GM21717 (cell line): Measurements from ENCODE around the gene SLC25A28.
A peak's percentile ranks its signal among the peaks of the same experiment; 100 is the strongest.

Source experiments
- ATAC-seq: cut with Tn5 transposase; IDR thresholded peaks from one replicate; pipeline ENCODE4 v1.9.1; 2021; ENCODE audit warnings: mild to moderate bottlenecking, moderate library complexity; ENCODE audit not compliant: unreplicated experiment

The SLC25A28 gene, protein sequence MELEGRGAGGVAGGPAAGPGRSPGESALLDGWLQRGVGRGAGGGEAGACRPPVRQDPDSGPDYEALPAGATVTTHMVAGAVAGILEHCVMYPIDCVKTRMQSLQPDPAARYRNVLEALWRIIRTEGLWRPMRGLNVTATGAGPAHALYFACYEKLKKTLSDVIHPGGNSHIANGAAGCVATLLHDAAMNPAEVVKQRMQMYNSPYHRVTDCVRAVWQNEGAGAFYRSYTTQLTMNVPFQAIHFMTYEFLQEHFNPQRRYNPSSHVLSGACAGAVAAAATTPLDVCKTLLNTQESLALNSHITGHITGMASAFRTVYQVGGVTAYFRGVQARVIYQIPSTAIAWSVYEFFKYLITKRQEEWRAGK

DNA sequence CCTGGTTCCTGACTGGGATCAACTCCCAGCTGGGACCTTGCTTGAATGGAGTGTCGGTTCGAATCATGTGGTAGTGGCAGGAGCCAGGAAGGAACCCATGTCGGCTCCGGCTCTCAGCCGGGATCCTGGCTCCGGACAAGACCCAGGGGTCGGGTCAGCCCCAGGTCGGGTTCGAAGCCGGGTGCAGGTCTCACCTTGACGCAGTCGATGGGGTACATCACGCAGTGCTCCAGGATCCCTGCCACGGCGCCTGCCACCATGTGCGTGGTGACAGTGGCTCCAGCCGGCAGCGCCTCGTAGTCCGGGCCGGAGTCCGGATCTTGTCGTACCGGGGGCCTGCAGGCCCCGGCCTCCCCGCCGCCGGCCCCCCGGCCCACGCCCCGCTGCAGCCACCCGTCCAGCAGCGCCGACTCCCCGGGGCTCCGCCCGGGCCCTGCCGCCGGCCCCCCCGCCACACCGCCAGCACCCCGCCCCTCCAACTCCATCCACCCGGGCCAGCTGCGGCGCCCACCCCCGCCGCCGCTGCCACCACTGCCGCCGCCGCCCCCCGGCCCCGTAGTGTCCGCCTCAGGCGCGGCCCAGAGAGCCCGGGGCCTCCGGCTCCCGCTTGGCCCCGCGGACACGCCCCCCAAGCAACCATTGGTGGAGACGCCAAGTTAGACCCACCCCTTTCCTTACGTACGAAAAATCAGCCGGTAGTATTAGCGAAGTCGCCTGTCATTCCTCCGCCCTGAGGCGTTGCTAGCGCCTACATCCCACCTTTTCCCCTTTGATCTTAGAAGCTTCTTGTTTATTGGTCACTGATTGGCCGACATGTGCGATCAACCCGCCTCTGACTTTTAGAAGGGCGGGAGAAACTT lies at the start of gene SLC25A28:
Gene SLC25A28, minus strand, starts transcription at position 589 of the 860 bp plus-strand sequence. Its CDS starts 104 bp downstream, at position 485.
- ATAC-seq, result peak; percentile 81

DNA sequence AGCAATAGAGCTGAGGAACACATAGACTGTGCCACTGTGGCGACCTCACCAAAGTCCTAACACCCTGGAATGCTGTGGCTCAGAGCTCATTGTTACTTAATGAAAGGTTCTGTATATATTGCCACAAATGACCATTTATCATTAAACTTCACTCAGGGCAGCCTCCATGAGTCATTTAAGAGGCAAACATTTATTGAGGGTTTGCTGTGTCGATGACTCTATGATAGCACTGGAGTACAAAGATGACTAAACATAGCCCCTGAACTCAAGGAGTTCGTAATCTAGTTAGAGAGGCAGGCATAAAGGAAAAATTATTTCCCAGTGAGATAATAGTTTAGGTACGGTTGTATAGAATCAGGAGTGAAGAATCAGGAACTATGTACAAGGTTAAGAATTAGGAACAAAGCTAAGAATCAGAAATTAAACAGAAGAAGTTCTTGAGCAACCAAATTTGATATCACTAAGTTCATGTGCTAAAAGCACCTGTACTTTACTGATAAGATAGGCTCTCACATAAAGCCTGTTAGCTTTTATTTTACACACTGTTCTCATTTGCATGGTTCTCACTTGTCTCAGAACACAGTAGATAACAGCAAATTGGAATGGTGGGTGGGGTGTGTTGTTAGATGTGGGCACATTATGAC lies 47.0 kb upstream of the SLC25A28 start:
- no peak for ATAC-seq

DNA sequence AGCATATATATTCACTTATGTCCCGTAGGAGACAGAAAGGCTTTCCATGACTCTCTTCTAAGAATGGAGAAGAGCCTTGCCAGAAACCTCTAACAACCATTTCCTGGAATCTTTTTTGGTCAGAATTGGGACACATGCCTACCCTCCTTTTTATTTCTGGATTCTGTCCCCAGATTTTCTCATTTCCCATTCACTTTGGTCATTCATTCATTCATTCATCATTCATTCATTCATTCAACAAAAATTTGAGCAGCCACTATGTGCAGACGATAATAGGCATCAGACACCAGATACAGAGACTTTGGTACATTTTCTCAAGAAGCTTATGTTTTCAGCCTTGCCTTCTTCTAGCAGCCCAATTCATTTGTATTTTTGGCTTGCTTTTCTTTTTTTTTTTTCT lies 45.1 kb upstream of the SLC25A28 start:
- ATAC-seq, result no peak

DNA sequence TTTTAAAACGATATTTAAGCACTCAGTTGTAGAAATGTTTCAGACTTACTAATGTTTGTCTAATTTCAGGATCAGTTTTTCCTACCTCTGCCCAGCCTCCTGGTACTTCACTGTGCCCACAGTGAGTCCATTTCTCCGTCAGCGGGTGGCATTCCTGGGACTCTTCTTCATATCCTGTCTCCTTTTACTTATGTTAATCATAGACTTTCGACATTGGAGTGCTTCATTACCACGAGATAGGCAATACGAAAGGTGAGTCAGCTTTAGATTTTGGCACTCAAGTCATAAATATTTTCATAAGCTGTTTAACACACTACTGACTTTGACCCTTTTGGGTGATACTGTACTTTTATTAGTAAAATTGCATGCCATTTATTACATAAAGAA lies 41.1 kb upstream of the SLC25A28 start:
- no peak for ATAC-seq

DNA sequence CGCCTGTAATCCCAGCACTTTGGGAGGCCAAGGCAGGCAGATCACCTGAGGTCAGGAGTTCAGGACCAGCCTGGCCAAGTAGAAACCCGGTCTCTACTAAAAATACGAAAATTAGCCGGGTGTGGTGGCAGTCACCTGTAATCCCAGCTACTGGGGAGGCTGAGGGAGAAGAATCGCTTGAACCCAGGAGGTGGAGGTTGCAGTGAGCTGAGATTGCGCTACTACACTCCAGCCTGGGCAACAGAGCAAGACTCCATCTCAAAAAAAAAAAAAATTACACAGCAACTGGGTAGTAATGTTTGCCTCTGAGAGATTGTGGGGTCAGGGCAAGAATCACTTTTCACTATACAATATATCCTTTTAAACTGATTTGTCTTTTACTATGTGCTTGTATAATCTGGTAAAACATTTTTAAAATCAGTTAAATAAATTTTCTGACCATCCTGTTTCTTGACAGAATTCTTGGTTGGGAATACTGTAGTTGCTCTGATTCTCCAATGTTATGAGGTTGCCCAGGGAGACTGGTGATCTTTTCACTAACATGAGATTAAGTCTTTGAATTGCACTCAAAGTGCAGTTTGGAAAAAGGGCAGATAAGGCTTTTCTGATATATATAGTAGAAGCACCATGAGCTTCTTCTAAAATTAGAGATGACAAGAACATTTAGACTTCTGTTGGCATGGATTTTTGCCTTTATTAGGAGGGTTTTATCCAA lies 40.6 kb upstream of the SLC25A28 start:
- no peak for ATAC-seq

DNA sequence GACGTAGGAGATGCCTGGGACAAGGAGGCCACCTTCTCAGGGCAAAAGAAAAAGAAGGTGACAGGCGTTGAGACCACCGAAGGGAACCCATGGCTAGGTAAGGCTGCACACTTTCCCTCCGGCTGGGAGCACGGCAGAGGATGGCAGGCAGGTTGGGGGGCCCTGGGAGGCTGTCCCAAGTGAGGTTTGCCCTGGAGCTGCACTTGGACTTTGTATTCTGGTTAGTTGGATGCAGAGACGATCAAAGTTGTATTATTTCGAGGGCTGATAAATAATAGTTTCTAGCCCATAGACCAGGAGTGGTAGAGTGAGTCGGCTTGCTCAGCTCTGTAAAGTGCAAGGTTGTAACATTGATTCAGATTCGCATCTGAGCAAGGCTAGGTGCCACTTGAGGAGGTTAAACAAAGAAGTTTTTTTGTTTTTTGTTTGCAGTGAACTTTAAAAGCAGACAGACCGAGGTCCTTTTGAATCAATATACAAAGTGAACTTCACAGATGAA lies 39.7 kb upstream of the SLC25A28 start:
- ATAC-seq, result no peak

DNA sequence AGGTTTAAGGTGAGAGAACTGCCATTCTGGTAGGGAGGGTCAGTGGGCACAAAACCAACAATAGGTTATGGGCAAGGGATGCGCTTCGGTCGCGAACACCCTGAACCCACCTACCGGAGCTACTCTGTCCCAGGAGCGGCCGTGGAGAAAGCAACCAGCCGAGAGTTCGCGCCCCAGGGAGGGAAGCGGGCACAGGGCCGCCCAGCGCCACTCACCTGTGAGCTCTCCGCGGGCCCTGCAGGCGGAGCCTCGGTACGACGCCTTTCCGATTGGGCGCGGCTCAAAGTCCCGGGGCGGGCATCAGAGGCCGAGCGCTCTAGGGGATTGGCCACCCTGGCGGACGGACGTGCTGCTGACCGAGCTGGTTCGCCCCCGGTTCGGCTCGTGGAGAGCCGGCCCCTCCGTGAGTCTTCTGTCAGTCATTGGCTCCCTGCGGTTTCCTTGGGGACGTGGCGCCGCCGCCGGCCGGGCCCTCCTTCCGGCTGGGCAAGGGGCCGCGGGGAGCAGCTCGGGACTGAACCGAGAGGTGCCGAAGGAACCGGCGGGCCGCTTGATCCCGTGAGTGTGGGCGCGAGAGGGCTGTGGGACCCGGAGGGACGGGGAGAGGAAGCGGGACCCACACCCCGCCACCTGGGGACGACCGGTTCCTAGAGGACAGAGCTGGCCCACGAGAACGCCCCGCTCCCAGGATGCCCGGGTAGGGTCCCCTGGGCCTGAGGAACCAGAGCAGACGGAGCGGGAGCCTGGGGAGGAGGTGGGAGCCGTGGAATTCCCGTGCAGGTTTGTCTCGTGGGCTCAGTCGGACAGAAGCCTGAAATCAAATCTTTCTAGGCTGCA lies 39.0 kb upstream of the SLC25A28 start, which contains the start of gene ENTPD7:
Gene ENTPD7, plus strand, starts transcription at position 479 of the 837 bp plus-strand sequence. CDS start 448 bp downstream, outside the sequence.
- ATAC-seq, result peak; percentile 99

DNA sequence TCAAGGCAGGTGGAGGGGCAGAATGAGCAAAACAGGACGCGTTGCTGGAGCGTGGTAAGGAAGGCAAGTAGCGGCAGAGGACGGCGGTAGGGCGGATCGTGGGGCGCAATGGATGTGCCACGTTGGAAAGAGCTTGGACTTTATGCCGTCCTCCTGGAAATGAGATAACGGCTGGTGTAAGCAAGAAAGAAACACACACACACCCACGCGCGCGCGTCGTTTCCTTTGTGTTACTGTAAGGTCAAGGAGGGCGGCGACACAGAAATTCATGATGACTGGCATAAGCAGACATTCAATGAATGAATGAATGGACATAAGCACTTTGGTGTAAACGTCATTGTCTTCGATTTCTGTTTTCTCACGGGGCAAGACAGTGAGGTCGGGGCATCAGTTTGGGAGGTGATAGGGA lies 38.4 kb upstream of the SLC25A28 start:
- ATAC-seq, result no peak

DNA sequence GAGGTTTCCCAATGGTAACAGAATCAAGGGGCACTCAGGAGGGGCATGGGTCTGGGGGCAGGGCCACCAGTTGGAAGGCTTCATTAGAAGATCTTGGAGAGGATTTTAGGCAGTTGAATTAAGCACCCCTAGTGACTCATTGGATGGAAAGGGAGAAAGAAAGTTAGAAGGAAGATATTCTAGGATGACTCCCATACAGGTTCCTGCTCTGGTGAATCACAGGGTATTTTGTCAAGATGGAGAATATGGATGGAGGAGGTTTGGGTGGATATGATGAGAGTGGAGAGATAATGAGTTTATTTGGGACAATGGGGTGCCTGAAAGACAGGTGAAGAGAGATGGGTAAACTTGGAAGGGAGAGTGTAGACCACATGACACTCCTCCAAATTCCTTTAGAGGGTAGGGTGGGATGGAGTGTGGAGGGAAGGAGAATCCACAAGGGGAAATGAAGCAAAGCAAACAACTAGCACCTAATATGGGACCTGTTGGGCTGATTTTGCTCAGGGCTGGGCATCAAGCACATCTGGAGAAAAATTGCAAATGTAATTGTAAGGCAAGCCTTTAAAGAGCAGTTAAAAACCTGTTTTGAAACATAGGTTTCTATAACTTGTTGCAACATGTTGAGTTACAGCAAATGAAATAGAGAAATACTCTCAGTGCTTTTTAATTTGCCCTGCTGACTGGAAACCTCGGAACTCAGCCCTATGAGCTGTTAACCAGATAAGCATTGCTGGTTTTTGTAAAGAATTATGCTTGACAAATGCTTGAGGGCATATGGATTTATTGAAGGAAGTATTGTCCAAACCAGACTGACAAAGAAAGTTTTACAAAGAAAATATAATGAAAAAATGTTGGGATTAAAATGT lies 36.2 kb upstream of the SLC25A28 start:
- ATAC-seq, result no peak

DNA sequence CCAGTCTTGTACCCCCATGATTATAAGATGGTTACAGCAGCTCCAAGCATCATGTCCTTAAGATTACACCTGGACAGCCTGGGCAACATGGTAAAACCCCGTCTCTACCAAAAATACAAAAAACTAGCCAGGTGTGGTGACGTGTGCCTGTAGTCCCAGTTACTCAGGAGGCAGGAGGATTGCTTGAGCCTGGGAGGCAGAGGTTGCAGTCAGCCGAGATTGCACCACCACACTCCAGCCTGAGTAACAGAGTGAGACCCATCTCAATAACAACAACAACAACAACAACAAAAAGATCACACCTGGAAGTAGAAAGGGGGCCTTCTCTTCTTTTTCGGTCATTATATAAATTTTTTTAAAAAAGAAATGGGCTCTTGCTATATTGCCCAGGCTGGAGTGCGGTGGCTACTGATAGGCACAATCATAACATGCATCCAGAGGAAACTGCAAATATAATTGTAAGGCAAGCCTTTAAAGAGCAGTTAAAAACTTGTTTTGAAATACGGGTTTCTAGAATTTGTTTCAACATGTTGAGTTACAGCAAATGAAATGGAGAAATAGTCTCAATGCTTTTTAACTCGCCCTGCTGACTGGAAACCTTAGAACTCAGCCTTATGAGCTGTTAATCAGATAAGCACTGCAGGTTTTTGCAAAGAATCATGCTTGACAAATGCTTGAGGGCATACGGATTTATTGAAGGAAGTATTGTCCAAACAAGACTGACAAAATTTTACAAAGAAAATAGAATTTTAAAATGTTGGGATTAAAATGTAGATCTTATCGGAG lies 34.3 kb upstream of the SLC25A28 start:
- no peak for ATAC-seq

DNA sequence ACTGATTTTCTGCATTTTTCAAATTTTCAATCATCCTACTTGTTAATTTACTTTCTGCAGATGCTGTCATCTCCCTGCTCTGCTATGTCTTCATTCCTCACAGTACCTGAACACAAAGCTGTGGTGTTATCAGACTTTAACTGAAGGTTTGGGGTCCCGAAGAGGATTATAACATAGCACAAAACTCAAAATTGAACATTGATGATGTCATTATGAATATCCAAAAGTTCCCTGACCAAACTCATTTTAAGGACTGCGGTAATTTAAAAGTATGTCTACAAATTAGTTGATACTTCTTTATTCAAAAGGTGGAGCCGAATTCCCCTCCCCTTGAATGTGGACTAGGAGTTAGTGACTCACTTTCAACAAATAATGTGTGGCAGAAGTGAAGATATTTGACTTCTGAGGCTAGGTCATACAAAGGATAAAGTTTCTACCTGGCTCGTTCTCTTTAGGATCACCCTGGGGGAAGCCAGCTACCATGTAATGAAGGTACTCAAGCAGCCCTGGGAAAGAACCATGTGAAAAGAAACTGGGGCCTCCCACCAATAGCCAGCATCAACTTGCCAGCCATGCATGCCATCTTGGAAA lies 32.7 kb upstream of the SLC25A28 start:
- no peak for ATAC-seq

DNA sequence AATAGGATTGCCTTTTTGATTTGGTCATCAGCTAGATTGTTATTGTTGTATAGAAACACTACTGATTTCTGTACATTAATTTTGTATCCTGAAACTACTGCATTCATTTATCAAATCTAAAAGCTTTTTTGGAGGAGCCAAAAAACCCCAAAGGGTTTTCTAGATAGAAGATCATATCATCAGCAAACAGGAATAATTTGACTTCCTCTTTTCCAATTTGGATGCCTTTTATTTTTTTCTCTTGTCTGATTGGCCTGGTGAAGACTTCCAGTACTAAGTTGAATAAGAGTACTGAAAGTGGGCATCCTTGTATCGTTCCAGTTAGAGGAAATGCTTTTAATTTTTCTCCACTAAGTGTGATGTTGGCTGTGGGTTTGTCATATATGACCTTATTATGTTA lies 28.5 kb upstream of the SLC25A28 start:
- ATAC-seq, result no peak

DNA sequence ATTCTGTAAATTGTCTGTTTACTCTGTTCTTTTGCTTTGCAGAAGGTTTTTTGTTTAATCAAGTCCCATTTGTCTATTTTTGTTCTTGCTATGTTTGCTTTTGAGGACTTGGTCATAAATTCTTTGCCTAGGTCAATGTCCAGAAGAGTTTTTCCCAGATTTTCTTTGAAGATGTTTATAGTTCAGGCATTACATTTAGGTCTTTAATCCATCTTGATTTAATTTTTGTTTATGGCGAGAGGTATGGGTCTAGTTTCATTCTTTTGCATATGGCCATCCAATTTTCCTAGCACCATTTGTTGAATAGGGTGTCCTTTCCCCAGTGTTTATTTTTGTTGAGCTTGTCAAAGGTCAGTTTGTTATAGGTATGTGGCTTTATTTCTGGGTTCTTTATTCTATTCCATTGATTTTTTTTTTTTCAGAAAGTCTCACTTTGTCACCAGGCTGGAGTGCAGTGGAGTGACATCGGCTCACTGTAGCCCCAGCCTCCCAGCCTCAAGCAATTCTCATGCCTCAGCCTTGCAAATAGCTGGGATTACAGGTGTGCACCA lies 27.4 kb upstream of the SLC25A28 start:
- no peak for ATAC-seq

DNA sequence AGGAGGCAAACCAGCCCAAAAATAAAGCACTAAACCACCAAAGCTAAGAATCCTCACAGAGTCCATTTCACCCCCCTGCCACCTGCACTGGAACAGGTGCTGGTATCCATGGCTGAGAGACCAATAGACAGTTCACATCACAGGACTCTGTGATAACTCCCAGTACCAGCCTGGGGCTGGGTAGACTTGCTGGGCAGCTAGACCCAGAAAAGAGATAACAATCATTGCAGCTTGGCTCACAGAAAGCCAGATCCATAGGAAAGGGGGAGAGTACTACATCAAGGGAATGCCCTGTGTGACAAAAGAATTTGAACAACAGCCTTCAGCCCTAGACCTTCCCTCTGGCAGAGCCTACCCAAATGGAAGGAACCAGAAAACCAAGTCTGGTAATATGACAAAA lies 13.6 kb upstream of the SLC25A28 start:
- no peak for ATAC-seq

DNA sequence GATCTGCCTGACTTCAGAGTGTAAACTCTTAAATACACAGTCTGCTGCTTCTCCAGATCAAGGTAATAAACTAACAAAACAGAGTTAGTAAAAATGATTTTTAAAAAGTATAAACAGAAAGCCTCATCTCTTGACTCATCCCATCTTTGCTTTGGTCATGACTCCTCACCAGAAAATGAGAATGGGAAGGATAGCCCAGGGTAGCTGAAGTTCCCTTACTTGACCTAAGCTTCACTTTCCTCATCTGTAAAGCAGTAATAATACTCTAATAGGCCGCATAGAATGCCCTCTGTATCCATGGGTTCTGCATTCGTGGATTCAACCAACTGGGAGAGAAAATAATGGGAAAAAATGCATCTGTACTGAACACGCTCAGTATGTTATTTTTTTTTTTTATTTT lies 11.3 kb upstream of the SLC25A28 start:
- no peak for ATAC-seq

DNA sequence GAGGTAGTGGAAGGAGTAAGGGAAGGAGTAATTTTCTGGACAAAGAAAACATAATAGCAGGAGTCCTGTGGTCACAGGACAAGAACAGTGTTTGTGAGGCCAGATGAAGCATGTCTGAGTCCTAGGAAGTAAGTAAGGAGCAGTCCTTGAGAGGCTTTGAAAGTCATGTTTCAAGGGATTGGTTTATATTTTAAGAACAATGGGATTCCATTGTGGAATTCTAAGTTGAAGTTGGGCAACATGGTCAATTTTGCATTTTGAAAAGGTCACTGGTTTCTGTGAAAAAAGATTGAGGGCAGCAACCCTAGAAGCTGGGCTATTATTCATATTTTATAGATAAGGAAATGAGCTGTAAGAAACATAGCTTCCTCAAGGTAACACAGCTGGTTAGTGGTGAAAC lies 10.8 kb upstream of the SLC25A28 start:
- no peak for ATAC-seq

DNA sequence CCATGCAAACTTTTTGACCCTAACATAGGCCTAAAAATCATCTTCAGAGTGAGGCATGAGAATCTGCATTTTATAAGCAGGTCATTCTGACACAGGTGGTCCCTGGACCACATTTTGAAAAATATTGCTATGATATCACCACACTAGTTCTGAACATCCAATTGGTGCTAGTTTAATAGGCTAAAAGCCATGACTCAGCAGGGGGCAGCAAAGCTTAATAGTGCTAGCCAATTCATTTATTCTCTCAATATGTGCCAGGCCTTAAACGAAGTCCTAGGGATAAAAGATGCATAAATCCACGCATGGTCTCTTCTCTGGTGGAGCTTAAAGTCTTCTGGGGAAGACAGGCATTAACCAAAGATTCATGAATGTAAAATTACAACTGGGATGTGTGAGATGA lies 10.2 kb upstream of the SLC25A28 start:
- ATAC-seq, result no peak
